GM18909 (cell line): ENCODE measurements around the gene FNIP1.
"Not testable (repeated sequence)": the region's sequence is repeated elsewhere in the genome, so short reads cannot be mapped to it uniquely, and the experiment has no call there.

Experiments used
- ATAC-seq: cut with Tn5 transposase; IDR thresholded peaks from one replicate; pipeline ENCODE4 v1.9.1; 2021; ENCODE audit warnings: mild to moderate bottlenecking; ENCODE audit not compliant: unreplicated experiment, poor library complexity

FNIP1 gene

GRCh38 chr5:131757830-131758519 is 38.8 kb downstream of the FNIP1 start:
- ATAC-seq, result no peak

- ATAC-seq, result no peak
Measured at GRCh38 chr5:131756942-131757341, 39.9 kb downstream of the FNIP1 start.

- no peak for ATAC-seq
Measured at GRCh38 chr5:131754363-131754762, 42.5 kb downstream of the FNIP1 start.

- ATAC-seq, result no peak
Measured at GRCh38 chr5:131751506-131751905, 45.3 kb downstream of the FNIP1 start.

- no peak for ATAC-seq
Measured at GRCh38 chr5:131749723-131750470, 46.9 kb downstream of the FNIP1 start.

- ATAC-seq, result no peak
Measured at GRCh38 chr5:131749138-131749537, 47.7 kb downstream of the FNIP1 start.

GRCh38 chr5:131747180-131748105 is 49.4 kb downstream of the FNIP1 start:
- ATAC-seq, result peak; percentile 83

GRCh38 chr5:131746423-131746822 is 50.4 kb downstream of the FNIP1 start:
- no peak for ATAC-seq

GRCh38 chr5:131745703-131746102 is 51.1 kb downstream of the FNIP1 start:
- no peak for ATAC-seq

GRCh38 chr5:131745155-131745554 is 51.7 kb downstream of the FNIP1 start:
- ATAC-seq, result no peak

- no peak for ATAC-seq
Measured at GRCh38 chr5:131740477-131740876, 56.3 kb downstream of the FNIP1 start.

GRCh38 chr5:131735393-131735792 is 61.4 kb downstream of the FNIP1 start:
- ATAC-seq, result no peak

- not testable (repeated sequence) for ATAC-seq
Measured at GRCh38 chr5:131734939-131735338, 61.9 kb downstream of the FNIP1 start.

- ATAC-seq, result not testable (repeated sequence)
Measured at GRCh38 chr5:131729292-131729691, 67.5 kb downstream of the FNIP1 start.

GRCh38 chr5:131724089-131724488 is 72.7 kb downstream of the FNIP1 start:
- ATAC-seq, result not testable (repeated sequence)

- ATAC-seq, result no peak
Measured at GRCh38 chr5:131720714-131721113, 76.1 kb downstream of the FNIP1 start.

GRCh38 chr5:131719564-131719963 is 77.3 kb downstream of the FNIP1 start:
- no peak for ATAC-seq

- ATAC-seq, result no peak
Measured at GRCh38 chr5:131718487-131719014, 78.3 kb downstream of the FNIP1 start.

- not testable (repeated sequence) for ATAC-seq
Measured at GRCh38 chr5:131717164-131717563, 79.7 kb downstream of the FNIP1 start.

GRCh38 chr5:131716650-131717049 is 80.2 kb downstream of the FNIP1 start:
- no peak for ATAC-seq
